GM19351 (cell line): Measurements from ENCODE around the gene MAP4.
A peak's percentile ranks its signal among the peaks of the same experiment; 100 is the strongest.
"Not testable (repeated sequence)": the region's sequence is repeated elsewhere in the genome, so short reads cannot be mapped to it uniquely, and the experiment has no call there.

Experiments
- ATAC-seq: cut with Tn5 transposase; IDR thresholded peaks from one replicate; pipeline ENCODE4 v1.9.1; 2021; ENCODE audit warnings: mild to moderate bottlenecking, moderate library complexity; ENCODE audit not compliant: unreplicated experiment

Gene MAP4

DNA sequence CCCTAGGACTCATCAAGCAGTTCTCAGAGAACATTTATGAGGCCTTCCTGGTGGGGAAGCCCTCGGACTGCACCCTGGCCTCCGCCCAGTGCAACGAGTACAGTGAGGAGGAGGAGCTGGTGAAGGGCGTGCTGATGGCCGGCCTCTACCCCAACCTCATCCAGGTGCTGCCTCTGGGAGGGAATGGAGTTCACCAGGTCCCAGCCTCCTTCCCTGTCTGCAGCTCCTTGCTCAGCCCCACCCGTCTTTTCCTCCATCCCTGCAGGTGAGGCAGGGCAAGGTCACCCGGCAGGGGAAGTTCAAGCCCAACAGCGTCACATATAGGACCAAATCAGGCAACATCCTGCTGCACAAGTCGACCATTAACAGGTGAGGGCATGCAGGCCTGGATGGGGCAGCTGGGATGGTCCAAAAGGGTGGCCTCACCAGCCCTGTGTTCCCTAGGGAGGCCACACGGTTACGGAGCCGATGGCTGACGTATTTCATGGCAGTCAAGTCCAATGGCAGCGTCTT, 167.0 kb downstream of the MAP4 start:
- ATAC-seq = no peak

DNA sequence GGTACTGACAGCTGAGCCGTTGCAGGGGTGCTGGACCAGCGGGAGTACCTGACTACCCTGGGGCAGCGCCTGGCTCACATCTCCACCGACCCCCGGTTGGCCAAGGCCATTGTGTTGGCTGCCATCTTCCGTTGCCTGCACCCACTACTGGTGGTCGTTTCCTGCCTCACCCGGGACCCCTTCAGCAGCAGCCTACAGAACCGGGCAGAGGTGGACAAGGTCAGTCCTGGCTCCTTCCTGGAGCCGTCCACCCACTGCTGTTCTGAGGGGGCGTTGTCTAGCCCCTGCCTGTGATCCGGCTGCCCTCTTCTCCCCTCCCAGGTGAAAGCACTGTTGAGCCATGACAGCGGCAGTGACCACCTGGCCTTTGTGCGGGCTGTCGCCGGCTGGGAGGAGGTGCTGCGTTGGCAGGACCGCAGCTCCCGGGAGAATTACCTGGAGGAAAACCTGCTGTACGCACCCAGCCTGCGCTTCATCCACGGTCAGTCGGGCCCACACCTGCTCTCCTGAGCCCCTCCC, 167.6 kb downstream of the MAP4 start:
- no peak for ATAC-seq

DNA sequence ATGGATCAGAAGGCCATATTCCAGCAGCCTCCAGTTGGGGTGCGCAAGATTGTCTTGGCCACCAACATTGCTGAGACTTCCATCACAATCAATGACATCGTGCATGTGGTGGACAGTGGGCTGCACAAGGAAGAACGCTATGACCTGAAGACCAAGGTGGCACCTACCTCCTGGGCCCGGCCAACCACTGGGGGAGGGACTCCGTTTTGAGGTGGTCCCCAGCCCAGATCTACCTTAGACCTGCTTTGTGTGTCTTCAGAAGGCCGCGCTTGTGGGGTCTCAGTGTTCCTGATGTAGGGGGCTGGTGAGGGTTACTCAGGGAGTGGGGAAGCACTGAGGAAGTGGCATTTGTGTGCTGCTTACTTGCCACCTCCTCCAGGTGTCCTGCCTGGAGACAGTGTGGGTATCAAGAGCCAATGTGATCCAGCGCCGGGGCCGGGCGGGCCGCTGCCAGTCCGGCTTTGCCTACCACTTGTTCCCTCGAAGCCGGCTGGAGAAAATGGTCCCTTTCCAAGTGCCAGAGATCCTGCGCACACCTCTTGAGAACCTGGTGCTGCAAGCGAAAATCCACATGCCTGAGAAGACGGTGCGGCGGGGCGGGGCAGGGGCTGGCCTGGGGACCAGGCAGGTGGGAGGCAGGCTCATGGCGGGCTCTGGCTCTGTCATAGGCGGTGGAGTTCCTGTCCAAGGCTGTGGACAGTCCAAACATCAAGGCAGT, 168.3 kb downstream of the MAP4 start:
- ATAC-seq = no peak

DNA sequence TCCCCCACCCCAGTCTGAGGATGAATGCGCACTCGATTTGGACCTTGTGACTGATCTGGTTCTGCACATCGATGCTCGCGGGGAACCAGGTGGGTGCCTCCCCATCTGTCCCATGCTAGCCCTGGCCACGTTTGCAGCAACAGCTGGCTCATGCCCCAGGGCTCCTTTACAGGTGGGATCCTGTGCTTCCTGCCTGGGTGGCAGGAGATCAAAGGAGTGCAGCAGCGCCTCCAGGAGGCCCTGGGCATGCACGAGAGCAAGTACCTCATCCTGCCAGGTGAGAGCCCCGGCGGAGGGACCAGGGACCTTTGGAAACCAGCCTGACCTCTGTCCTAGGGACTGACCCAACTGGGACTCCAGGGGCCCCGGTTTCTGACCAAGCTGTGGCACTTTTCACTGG, 169.0 kb downstream of the MAP4 start:
- no peak for ATAC-seq

DNA sequence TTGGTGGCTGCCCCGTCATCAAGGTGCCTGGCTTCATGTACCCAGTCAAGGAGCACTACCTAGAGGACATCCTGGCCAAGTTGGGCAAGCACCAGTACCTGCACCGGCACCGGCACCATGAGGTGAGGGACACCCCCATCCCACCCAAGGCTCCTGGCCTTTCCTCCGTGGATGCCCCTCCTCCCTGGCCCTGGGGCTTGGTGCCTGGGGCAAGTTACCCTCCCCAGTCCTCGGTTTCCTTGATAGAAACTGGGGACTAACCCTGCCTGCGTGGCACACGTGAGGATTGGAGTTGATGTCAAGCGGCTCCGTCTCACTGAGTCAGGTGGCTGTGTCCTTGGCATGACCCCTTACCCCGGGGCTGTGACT, 169.4 kb downstream of the MAP4 start:
- ATAC-seq = no peak

DNA sequence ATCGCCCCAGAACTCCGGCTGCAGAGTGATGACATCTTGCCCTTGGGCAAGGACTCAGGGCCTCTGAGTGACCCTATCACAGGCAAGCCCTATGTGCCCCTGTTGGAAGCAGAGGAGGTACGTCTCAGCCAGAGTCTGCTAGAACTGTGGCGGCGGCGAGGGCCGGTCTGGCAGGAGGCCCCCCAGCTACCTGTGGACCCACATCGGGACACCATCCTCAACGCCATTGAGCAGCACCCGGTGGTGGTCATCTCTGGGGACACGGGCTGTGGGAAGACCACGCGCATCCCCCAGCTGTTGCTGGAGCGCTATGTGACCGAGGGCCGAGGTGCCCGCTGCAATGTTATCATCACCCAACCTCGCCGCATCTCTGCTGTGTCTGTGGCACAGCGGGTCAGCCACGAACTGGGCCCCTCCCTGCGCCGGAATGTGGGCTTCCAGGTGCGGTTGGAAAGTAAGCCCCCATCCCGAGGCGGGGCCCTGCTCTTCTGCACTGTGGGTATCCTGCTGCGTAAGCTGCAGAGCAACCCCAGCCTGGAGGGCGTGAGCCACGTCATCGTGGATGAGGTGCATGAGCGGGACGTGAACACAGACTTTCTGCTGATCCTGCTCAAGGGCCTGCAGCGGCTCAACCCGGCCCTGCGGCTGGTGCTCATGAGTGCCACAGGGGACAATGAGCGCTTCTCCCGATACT, 169.9 kb downstream of the MAP4 start:
- no peak for ATAC-seq

DNA sequence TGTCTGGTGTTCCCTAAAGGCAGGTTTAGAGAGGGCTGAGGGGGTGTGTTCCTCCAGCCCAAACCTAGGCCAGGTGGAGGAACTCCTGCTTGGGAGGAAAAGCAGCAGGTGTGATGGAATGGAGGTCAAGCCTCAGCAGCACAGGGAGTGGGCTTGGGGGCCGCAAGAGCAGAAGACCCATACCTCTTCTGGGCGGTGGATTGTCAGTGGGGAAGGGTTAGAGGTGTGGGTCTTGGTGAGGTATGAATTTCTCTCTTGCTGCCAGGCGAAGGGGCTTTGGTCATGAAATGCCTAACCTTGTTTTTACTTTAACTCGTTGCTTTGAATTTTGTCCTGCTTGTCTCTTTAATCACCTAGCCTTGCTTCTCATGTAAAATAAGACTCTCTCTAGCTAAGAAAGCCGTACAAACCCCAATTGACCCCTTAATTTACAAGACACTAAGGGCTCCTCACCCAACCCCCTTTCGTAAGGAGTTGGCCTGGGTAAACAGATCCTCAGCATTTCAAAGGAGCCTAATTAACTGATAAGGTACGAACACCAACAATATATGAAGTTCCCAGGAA, 174.3 kb downstream of the MAP4 start:
- ATAC-seq = no peak

DNA sequence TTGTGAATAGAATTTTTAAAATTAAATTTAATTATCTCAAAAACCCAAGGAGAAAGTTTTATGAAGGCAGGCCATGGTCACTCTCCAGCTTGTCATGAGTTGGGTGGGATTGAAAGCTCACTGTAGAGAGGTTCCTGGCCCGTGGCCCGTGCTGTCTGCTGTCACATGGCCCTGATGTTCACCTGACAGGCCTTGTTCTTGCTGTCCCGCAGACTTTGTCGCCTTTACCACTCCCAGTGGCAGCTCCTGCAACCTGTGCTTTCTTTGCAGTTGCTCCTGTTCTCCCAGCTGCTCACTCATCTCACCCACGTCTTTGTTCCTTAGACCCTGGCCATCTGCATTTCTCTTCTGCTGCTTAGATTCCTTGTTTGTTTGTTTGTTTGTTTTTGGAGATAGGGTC, 177.7 kb downstream of the MAP4 start:
- ATAC-seq = no peak

DNA sequence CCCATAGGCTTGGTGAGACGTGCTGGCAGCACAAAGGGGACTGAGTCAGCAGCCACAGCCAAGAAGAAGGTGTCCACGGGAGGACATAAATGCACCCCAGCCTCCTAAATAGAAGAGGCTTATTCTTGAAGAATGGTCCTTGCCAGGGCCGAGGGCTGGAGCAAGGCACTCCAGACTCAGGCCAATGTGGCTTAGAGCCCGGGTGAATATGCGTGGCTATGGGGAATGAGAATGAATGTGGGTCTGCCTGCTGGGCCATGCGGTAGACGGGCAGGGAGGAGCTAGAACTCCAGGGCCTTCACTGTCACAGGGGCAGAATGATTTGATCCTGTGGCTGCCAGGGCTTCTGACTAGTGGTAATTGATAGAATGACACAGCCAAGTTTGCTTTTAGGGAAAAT, 179.2 kb downstream of the MAP4 start:
- no peak for ATAC-seq

DNA sequence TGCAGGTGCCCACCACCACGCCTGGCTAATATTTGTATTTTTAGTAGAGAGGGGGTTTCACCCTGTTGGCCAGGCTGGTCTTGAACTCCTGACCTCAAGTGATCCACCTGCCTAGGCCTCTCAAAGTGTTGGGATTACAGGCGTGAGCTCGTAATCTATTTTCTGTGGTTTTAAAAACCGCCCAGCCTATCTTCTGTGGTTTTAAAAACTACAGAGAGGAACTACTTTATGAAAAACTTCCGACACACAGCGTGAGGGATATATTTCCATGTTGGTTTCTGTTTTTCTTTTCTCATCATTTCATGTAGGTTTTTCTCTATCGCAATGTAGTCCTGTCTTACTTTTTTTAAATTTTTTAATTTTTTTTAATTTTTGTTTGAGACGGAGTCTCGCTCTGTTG, 186.7 kb downstream of the MAP4 start:
- ATAC-seq = not testable (repeated sequence)

DNA sequence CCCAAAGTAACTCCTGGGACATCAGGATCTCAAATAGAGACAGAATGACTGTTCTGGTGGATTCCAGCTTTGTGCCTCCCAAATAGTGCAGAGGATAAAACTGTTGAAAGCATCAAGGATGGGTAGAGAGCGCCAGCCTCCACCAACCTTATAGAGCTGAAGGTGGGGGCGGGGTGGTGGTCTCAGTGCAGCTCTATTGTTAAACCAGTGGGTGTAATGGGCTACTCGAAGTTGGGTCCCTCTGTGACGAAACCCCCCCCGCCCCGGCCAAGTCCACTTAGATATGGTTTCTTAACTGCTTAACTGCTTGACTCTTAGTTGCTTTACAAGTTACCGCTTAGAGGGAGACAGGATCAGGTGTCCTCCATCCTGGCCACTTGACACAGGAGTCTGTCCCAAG, 190.6 kb downstream of the MAP4 start:
- no peak for ATAC-seq

DNA sequence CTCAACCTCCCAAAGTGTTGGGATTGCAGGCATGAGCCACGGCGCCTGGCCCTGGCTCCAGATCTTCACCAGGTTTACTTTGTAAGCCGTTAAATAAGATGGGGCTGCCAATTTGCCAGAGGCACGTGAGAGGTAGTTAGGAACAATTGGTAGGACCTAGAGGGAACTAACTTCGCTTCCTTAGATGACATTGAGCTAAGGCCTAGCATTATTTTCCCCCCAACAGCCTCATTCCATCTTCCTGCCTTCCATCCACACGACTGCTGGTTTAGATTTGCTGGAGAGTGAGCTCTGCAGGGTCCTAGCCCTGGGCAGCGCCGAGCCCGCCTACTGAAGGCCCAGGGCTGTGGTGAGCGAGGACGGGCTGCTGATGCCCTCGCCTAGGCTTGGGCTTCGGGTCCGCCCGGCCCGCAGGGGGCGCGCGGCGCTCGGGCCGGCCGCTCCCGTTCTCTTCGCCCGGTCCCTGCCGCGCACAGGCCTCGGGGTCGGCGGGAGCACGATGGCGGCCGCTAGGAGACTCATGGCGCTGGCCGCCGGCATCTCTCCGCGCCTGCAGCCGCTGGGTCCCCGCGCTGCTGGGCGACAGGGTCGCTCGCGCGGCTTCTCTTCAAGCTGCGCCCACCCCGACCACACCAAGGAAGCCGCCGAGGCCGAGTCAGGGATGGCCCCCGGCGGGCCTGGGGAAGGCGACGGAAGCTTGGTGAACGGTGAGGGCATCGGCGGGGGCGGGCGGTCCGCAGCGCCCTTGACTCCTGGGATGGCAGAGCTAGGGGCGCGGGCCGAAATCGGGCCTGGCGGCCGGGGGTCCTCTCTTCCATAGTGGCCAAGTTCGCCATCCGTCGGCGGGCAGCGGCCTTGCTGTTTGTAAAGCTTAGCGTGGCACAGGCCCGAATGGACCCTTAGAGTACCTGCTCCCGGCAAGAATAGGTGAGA, 191.4 kb downstream of the MAP4 start:
- peak; percentile 98 for ATAC-seq

DNA sequence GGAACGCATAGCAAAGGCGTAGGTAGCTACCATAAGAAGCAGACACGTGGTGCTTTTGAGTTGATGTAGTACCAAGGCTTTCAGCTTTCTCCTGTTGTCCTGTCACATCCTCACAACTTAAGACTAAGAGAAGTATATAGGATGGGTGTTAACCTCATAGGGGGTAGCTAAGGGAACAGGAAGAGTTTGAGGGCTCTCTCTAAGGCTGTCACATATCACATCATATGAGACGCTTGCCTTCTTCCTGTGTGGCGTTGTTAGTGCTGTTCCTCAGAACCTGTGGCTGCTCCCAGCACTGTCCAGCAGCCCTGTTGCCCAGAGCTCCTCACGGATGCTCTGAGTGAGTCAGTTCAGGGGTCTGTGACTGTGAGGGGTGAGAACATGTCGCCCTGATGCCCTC, 198.6 kb downstream of the MAP4 start:
- ATAC-seq = no peak

DNA sequence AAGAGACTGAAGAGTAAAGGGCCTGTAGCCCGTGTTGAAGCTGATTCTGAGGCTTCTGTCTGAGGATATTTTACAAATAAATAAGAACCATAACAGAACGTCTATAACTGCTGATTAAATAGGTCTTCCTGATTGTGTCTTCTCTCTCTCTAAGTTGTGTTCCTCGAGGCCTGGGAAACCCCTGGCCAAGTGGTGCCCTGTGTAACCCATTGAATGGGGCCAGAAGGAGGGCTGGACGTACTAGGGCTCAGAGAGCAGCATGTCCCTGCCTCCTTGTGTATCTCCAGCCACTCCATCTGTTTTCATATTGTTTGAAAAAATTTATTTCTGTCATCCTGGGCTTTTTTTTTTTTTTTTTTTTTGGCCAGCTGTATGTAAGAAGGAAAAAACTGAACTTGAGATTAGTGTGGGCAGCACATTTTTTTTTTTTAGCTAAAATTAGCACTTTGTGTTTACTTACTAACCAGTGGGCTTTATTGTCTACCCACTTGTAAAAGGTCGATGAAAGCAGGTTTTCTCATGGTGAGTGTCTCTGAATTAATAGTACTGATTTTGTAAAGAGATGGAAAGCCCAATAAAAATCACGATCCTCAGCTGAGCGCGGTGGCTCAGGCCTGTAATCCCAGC, 202.6 kb downstream of the MAP4 start:
- no peak for ATAC-seq

DNA sequence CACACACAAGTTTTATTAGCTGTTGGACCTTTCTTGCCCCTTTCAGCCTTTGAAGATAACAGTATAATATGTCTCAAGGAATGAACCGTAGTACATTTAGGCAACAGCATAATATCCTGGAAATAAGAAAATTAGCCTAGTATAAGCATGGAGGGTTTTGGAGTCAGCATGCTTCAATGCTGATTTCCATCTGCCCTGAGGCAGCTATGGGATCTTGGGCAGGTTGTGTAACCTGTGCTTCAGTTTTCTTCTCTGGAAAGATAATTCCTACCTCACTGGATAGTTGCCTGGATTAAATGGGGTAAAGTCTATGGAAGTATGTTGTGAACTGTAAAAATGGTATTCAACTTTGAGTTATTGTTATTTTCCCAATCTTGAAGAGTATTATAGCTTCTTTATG, 211.6 kb downstream of the MAP4 start:
- ATAC-seq = no peak

DNA sequence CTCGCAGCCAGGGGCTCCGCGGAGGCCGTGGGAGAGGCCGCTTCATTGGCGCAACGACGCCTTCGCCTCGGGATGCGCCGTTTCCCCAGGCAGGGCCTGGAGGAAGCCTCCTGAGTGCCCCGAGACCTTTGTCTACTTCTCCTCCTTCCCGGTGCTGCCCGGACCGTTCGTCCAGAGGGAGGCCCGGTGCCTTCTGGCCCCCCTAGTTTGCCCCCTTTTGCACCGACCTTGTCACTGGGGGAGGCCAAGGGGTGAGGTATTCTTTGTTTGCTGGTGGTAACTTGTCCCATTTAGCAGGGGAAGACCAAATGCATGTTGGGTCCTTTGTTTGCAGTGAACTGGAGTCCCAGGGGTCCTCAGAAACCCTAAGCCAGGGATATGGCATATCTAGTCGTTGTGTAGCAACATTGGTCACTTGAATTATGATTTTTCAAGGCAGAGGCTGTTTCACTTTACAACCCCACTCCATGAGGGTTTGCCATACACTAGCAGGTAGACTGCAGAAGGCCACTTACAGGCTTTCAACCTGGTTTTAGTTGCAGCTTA, 212.7 kb downstream of the MAP4 start:
- no peak for ATAC-seq

DNA sequence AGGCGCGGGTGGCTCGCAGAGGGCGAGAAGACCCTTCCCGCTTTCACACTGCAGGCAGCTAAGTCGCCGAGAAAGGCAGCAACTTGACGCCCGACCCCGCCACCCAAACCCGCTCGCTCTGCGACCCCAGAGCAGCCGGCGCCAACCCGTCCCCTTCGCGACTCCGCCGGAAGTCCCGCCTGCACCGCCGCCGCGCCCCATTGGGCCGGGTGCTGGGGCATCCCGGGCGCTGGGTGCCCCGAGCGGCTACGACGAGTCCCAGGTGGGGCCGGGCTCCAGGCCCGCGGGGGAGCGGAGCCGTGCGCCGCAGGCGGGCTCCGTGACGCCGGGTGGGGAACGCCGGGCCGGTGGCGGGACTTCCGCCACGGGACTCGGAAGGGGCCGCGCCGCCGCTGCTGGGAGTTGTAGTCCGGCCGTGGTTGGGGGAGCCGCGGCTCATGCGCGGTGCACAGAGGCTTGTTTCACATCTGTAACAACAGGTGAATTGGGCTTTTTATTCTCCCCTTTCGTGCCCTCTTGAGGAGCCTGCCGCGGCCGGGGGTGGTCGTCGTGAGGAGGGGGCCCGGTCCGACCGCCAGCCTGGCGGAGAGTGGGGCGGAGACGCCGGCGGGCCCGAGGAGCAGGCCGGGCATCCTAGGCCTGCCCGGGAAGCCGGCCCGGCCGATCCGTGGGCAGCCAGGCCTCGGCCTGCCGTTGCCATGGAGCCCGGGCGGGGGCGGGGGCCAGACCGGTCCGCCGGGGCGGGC, 213.3 kb downstream of the MAP4 start, which contains the start of gene DHX30:
DHX30 (plus strand) TSS at position 405 of the 746 bp plus-strand sequence. CDS start 7,546 bp downstream, outside the sequence.
- ATAC-seq = peak; percentile 86
